ENCODE data around the gene CNTN4. TPM values are rescaled to one million over a fixed set of nuclear protein-coding genes. Genes with fewer than 3 reads are reported as not detected.

The CNTN4 gene
- total and polyA plus RNA-seq, 9 donors: 0.35 to 16.7 (median 3.0) TPM

GRCh38 chr3:2879587-2879986, 780.9 kb downstream of the CNTN4 start:
- TF ChIP-seq EP300 (IDR thresholded peaks at IDR 0.05): no peak
- no peak for TF ChIP-seq CTCF (IDR thresholded peaks at IDR 0.05)
- no peak for TF ChIP-seq POLR2A (IDR thresholded peaks at IDR 0.05)
- Histone ChIP-seq H3K9me3 (no peaks in the 10 kb centered on the region), H3K27me3 (no peaks in the 10 kb centered on the region), H3K4me3 (no peak overlapping the region), H3K36me3 (no peaks in the 10 kb centered on the region), H3K27ac (no peak overlapping the region), H3K4me1 (ENCODE audit: insufficient read depth) (no peaks in the 10 kb centered on the region)
- DNase-seq: no peak
- intact Hi-C loops (cut with DNase I): no loop called here

GRCh38 chr3:2880218-2880756, 781.6 kb downstream of the CNTN4 start:
- H3K27ac ChIP-seq: no peak overlapping the region
- no peaks in the 10 kb centered on the region for H3K36me3 ChIP-seq
- no peaks in the 10 kb centered on the region for H3K27me3 ChIP-seq
- no peaks in the 10 kb centered on the region for H3K9me3 ChIP-seq
- no peaks in the 10 kb centered on the region for H3K4me1 ChIP-seq (ENCODE audit: insufficient read depth)
- H3K4me3 ChIP-seq: no peak overlapping the region
- WGBS, 3 donors: 55 to 77% (median 61%) methylated on average over 7 of the region's 7 CpGs
- no peak for DNase-seq
- TF ChIP-seq POLR2A (IDR thresholded peaks at IDR 0.05) (no peak), EP300 (IDR thresholded peaks at IDR 0.05) (no peak), CTCF (IDR thresholded peaks at IDR 0.05) (no peak)
- intact Hi-C loops (cut with DNase I): no loop called here

GRCh38 chr3:2883283-2883682, 784.6 kb downstream of the CNTN4 start:
- H3K4me3 ChIP-seq: no peak overlapping the region
- intact Hi-C loops (cut with DNase I): no loop called here
- no peaks in the 10 kb centered on the region for H3K9me3 ChIP-seq
- TF ChIP-seq CTCF (IDR thresholded peaks at IDR 0.05) (no peak), EP300 (IDR thresholded peaks at IDR 0.05) (no peak), POLR2A (IDR thresholded peaks at IDR 0.05) (no peak)
- H3K4me1 ChIP-seq (ENCODE audit: insufficient read depth): no peaks in the 10 kb centered on the region
- H3K27me3 ChIP-seq: no peaks in the 10 kb centered on the region
- no peak overlapping the region for H3K27ac ChIP-seq
- WGBS, 3 donors: 93 to 94% (median 94%) methylated on average over 3 of the region's 3 CpGs
- DNase-seq: no peak
- H3K36me3 ChIP-seq: no peaks in the 10 kb centered on the region

GRCh38 chr3:2888592-2888991, 789.9 kb downstream of the CNTN4 start:
- intact Hi-C loops (cut with DNase I): no loop called here
- Histone ChIP-seq H3K9me3 (no peaks in the 10 kb centered on the region), H3K4me1 (ENCODE audit: insufficient read depth) (no peaks in the 10 kb centered on the region), H3K27ac (no peak overlapping the region), H3K4me3 (no peak overlapping the region), H3K27me3 (no peaks in the 10 kb centered on the region), H3K36me3 (no peaks in the 10 kb centered on the region)
- no peak for TF ChIP-seq POLR2A (IDR thresholded peaks at IDR 0.05)
- TF ChIP-seq EP300 (IDR thresholded peaks at IDR 0.05): no peak
- no peak for TF ChIP-seq CTCF (IDR thresholded peaks at IDR 0.05)
- 87 to 90% (median 89%) methylated on average over 2 of the region's 2 CpGs for WGBS, 3 donors
- DNase-seq: no peak

All from ovary (tissue), 9 donors.